T follicular helper cell (primary cell): ENCODE measurements around the gene GBP2.
"Not testable (repeated sequence)": the region's sequence is repeated elsewhere in the genome, so short reads cannot be mapped to it uniquely, and the experiment has no call there.

Experiments
- DNase-seq: peaks from one replicate; pipeline ENCODE4 v3.0.0-alpha.2; 2020; ENCODE audit warnings: low read depth
- total RNA-seq, 2 experiments: gene quantifications; one replicate each; lab custom pipeline; 2026; lab: John Stamatoyannopoulos, UW

The GBP2 gene, protein sequence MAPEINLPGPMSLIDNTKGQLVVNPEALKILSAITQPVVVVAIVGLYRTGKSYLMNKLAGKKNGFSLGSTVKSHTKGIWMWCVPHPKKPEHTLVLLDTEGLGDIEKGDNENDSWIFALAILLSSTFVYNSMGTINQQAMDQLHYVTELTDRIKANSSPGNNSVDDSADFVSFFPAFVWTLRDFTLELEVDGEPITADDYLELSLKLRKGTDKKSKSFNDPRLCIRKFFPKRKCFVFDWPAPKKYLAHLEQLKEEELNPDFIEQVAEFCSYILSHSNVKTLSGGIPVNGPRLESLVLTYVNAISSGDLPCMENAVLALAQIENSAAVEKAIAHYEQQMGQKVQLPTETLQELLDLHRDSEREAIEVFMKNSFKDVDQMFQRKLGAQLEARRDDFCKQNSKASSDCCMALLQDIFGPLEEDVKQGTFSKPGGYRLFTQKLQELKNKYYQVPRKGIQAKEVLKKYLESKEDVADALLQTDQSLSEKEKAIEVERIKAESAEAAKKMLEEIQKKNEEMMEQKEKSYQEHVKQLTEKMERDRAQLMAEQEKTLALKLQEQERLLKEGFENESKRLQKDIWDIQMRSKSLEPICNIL
- 472 to 1,149 reads per million in 2 experiments for total RNA-seq

DNA sequence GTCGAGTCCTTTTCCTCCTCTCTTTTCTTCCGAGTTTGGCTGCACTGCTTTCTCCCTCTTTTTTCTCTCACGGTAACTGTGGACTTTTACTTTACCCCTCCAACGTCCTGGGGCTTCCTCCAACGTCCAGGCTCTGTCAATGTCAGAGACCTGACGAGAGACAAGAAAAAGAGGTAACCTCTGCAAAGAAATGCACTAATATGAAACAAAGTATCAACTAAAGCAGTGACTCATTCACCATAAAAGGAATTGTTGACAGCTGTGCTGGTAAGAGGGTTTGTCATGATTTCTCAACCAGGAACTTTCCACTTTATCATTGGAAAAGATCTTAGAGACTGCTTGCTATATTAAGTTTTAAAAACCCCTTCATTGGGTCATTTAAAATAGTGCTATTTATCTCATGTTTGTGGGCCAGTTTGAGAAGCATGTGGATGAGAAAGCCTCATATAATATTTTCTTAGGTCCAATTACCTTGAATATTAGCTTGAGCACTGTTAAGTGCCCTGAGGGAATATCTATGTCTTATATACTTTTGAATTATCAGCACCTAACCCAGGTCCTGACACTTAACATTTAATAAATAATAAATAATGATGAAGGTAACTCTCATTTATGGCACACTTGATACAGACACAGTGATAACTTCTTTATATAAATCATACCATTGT is at the start of gene GBP2:
GBP2 (minus strand) TSS at position 202 of the 668 bp plus-strand sequence. CDS start 4,148 bp downstream, outside the sequence.
- no peak for DNase-seq

- DNase-seq = no peak
Measured at GRCh38 chr1:89174491-89174890, 48.6 kb upstream of the GBP2 start.

GRCh38 chr1:89172468-89173143 is 46.7 kb upstream of the GBP2 start:
- DNase-seq = no peak

DNA sequence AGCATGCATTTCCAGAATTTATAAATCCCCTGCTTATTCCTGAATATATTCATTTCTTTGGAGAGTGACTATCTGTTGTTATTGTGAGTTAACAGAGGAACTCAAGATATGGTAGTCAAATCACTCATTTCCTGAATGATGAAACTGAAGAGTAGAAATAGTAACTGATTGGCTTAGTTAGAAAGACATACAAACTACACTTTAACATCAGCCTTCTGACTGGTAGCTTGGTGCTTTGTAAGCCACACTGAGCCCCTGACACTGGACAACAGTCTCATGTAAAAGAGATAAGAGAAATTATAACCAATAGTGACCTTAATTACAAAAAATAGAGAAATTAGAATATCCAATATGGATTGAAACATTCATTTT is 45.1 kb upstream of the GBP2 start:
- no peak for DNase-seq

GRCh38 chr1:89170170-89171066 is 44.5 kb upstream of the GBP2 start:
- DNase-seq = no peak

- DNase-seq = no peak
Measured at GRCh38 chr1:89169166-89169565, 43.3 kb upstream of the GBP2 start.

GRCh38 chr1:89167590-89168230 is 41.8 kb upstream of the GBP2 start:
- no peak for DNase-seq

DNA sequence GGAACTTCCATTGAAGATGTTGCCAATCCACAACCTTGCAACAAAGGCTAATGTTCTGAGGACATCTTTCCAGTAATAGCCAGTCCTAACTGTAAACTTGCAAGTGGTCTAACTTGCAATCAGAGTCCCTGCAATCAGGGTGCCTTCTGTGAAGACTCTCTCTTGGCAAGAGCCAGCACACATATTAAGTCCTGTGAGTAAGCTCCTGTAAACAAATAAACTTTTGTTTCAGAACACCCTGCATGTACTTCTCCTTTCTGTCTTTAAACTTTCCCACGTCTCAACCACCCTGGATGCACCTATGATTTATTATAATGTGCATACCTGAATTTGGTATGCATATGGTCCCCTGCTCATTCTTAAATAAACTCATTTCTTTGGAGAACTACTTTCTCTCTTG is 40.8 kb upstream of the GBP2 start:
- DNase-seq = no peak

DNA sequence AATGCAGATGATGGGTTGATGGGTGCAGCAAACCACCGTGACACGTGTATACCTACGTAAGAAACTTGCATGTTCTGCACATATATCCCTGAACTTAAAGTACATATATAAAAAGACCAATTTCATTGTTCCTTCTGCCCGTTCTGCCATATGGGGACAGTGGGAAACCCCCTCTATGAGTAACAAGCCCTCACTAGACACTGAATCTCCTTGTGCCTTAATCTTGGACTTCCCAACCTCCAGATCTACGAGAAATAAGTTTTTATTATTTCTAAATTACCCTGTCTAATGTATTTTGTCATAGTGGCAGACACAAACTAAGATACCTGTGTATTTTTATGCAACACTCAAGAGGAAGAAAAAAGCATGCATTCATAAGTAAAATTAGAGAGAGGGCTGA is 39.9 kb upstream of the GBP2 start:
- no peak for DNase-seq

- DNase-seq = no peak
Measured at GRCh38 chr1:89151047-89151446, 25.1 kb upstream of the GBP2 start.

DNA sequence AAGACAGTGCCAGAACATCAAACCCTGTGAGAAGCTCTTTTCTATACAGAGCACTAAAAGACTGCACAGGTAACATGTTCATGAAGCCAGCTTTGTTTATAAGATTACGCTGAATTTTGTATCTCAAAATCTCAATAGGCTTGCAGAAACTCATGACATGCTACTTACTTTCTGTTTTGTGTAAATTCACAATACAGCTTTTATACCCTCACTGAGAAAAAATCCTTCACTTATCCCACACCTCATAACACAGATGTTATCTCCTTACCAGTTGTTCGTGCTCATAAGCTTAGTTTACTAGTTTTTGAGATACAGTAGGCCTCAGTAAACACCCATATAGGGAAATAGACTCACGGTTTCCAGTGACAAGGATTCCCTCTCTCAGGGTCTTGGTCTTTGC is 24.1 kb upstream of the GBP2 start:
- no peak for DNase-seq

DNA sequence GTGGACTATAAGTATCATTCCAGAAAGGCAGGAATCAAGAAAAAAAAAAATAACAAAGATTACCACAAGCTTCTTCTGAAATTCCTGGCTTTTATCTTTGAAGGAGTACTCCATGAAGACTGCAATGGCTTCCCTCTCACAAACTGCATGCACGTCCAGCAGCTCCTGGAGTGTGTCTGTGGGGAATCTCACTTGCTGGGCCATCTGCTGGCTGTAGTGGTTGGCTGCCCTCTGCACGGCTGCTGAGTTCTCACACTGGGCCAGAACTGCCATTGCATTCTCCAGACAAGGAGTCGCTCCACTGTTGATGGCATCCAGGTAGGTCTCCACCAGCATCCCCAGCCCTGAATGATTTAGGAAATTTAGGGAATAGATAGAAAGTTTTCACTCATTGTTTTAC is 23.3 kb upstream of the GBP2 start:
- DNase-seq = no peak

- DNase-seq = no peak
Measured at GRCh38 chr1:89147678-89148658, 22.1 kb upstream of the GBP2 start.

GRCh38 chr1:89146721-89147120 is 20.8 kb upstream of the GBP2 start:
- DNase-seq = no peak

GRCh38 chr1:89143484-89143883 is 17.6 kb upstream of the GBP2 start:
- DNase-seq = no peak

DNA sequence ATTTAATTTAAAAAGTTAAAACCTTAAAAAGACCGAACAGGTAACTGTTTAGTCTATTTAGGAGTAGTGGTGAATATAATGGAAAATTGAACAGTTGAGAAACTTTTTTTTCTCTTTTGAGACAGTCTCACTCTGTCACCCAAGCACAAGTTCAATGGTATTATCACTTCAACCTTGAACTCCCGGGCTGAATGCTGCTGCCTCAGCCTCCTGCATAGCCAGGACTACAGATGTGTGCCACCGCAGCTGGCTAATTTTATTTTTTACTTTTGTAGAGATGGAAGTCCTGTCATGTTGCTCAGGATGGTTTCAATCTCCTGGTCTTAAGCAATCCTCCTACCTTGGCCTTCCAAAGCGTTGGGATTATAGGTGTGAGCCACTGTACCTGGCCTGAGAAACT is 16.2 kb upstream of the GBP2 start:
- no peak for DNase-seq

DNA sequence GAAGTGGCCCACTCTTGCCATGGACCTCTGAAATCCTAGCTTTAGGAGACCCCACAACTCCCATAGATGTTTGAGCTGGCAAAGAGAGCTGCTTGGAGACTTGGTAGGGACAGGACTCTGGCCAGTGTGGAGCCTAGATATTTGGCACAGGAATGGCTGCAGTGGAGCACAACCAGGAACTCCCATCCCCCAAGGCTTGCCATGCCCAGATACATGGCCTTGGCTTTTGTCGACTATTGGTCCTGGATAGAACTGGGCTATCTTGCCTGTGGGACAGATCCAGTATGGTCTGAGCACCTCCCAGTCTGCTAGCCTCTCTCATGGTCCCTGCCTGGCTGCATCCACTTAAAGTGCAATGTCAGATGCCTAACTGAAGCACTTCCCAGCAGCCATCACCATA is 7.8 kb upstream of the GBP2 start:
- DNase-seq = no peak

- no peak for DNase-seq
Measured at GRCh38 chr1:89130716-89131115, 4.8 kb upstream of the GBP2 start.

- DNase-seq = no peak
Measured at GRCh38 chr1:89129911-89130310, 4.0 kb upstream of the GBP2 start.

- not testable (repeated sequence) for DNase-seq
Measured at GRCh38 chr1:89128003-89128458, 2.1 kb upstream of the GBP2 start.
